Astrocyte of the cerebellum (primary cell): ENCODE results near the gene ATP12A.
A peak's percentile ranks its signal among the peaks of the same experiment; 100 is the strongest.
"Not testable (repeated sequence)": the region's sequence is repeated elsewhere in the genome, so short reads cannot be mapped to it uniquely, and the experiment has no call there.

Source experiments
- DNase-seq: peaks from one replicate; pipeline ENCODE4 v3.0.0-alpha.2; 2011; ENCODE audit warnings: low read depth
- H3K4me3 ChIP-seq: 2 replicates; pipeline ENCODE4 v1.5.1; 2011; ENCODE audit warnings: mild to moderate bottlenecking, low read depth, low read length, moderate library complexity
- in situ Hi-C: cut with HindIII; loops from 2 replicates; pipeline ENCODE4 v1.10.0; 2017; ENCODE audit warnings: low sequenced_read_pairs
- TF ChIP-seq, protein P1 (sequence below): IDR thresholded peaks from 2 replicates; pipeline ENCODE4 v1.5.1; 2012; ENCODE audit warnings: low read length, low read depth, moderate library complexity, mild to moderate bottlenecking; ENCODE audit errors: missing control alignments

Gene ATP12A

DNA sequence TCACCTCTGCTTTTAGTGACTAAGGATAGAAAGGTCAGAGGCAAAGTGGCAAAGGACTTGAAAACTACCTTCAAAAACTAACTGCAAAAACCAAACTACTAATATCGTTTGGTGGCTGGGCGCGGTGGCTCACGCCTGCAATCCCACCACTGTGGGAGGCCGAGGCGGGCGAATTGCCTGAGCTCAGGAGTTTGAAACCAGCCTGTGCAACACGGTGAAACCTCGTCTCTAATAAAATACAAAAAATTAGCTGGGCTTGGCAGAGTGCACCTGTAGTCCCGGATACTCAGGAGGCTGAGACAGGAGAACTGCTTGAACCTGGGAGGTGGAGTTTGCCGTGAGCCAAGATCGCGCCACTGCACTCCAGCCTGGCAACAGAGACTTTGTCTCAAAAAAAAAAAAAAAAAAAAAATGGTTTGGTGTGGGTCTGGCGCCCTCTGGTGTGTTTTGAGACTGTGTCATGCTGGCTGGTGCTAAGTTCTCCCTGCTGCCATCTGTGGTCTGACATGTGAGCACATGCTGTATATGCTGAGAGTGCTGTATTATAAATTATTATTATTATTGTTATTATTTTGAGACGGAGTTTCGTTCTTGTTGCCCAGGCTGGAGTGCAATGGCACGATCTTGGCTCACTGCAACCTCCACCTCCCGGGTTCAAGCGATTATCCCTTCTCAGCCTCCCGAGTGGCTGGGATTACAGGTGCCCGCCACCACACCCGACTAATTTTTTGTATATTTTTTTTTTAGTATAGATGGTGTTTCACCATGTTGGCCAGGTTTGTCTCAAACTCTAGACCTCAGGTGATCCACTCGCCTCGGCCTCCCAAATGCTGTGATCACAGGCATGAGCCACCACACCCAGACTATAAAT is 47.8 kb downstream of the ATP12A start:
- TF ChIP-seq, protein P1, sequence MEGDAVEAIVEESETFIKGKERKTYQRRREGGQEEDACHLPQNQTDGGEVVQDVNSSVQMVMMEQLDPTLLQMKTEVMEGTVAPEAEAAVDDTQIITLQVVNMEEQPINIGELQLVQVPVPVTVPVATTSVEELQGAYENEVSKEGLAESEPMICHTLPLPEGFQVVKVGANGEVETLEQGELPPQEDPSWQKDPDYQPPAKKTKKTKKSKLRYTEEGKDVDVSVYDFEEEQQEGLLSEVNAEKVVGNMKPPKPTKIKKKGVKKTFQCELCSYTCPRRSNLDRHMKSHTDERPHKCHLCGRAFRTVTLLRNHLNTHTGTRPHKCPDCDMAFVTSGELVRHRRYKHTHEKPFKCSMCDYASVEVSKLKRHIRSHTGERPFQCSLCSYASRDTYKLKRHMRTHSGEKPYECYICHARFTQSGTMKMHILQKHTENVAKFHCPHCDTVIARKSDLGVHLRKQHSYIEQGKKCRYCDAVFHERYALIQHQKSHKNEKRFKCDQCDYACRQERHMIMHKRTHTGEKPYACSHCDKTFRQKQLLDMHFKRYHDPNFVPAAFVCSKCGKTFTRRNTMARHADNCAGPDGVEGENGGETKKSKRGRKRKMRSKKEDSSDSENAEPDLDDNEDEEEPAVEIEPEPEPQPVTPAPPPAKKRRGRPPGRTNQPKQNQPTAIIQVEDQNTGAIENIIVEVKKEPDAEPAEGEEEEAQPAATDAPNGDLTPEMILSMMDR = peak; percentile 81
- peak; percentile 74 for DNase-seq
- in situ Hi-C loops = no loop called here
- H3K4me3 ChIP-seq = no peak overlapping the region

DNA sequence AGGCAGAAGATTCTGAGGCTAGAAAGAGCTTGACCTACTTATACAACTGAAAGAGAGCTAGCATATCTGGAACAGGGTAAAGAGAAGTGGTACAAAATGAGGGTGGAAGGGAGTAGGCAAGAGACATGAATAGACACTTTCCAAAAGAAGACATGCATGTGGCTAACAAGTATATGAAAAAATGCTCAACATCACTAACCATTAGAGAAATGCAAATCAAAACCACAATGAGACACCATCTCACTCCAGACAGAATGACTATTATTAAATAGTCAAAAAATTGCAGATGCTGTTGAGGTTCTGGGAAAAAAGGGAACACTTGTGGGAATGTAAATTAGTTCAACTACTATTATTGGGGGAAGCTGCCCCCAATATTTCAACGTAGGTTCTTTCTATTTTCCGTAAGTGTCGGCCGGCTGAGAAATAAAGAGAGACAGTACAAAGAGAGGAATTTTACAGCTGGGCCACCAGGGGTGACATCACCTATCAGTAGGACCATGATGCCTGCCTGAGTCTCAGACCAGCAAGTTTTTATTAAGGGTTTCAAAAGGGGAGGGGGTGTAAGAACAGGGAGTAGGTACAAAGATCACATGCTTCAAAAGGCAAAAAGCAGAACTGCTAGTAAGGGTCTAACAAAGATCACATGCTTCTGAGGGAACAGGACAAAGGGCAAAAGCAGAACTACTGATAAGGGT is 50.8 kb downstream of the ATP12A start:
- H3K4me3 ChIP-seq, in situ Hi-C loops, DNase-seq: not testable (repeated sequence)

DNA sequence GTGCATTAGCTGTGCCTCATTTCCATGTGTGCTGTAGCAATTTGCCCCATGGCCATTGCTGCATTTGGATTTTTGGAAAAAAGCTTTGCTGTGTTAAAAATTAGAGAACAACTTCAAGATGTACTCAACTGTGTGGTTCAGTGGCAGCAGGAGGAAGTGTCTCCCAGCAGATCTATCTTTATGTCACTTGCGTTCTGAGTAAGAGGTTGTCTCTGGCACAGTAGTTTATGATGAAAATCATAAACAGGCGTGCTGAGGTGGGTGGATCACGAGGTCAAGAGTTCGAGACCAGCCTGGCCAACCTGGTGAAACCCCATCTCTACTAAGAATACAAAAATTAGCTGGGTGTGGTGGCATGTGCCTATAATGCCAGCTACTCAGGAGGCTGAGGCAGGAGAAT is 54.7 kb downstream of the ATP12A start:
- no peak for DNase-seq
- TF ChIP-seq, protein P1 = no peak
- no peak overlapping the region for H3K4me3 ChIP-seq
- in situ Hi-C loops = no loop called here

DNA sequence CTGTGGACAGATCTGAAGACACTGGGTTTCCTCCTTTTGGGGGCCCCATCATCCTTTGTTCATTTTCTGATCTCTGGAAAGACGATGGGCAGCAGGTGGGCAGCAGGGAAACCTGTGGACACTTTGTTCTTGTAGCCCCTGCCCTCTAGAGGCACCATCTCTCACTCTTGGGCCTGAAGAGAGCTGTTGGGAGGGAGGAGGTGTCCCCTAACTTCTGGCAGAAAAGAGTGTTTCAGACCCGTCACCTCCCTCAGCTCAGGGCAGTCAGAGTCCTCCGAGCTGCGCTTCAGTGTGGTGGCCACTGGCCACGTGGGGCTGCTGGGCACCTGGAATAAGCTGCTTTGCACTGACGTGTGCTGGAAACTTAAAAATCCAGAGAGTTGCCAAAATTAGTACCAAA is 56.8 kb downstream of the ATP12A start:
- no peak overlapping the region for H3K4me3 ChIP-seq
- TF ChIP-seq, protein P1 = no peak
- DNase-seq = no peak
- in situ Hi-C loops = no loop called here

DNA sequence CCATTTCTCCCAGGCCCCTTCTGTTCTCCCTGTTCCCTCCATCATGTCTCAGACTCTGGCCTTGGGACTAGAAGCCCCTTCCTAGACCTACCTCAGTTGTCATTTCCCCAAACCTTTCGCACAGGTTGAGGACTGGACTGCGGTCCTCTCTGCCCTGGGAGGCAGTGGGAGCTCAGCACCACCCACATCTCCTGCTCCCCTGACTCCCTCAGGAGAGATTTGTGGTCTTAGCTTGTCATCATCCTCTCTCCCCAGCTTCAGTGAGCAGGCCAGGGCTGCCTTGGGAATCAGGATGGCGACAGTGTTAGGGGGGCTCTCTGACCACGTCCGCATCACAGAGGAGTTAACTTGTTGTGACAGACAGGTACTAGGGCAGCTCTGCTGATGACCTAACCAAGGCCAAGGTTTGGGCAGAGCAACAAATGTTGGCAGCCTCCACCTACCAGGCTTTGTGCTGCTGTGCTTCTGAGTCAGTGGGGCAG is 58.2 kb downstream of the ATP12A start:
- no peak overlapping the region for H3K4me3 ChIP-seq
- TF ChIP-seq, protein P1 = no peak
- in situ Hi-C loops = no loop called here
- no peak for DNase-seq

DNA sequence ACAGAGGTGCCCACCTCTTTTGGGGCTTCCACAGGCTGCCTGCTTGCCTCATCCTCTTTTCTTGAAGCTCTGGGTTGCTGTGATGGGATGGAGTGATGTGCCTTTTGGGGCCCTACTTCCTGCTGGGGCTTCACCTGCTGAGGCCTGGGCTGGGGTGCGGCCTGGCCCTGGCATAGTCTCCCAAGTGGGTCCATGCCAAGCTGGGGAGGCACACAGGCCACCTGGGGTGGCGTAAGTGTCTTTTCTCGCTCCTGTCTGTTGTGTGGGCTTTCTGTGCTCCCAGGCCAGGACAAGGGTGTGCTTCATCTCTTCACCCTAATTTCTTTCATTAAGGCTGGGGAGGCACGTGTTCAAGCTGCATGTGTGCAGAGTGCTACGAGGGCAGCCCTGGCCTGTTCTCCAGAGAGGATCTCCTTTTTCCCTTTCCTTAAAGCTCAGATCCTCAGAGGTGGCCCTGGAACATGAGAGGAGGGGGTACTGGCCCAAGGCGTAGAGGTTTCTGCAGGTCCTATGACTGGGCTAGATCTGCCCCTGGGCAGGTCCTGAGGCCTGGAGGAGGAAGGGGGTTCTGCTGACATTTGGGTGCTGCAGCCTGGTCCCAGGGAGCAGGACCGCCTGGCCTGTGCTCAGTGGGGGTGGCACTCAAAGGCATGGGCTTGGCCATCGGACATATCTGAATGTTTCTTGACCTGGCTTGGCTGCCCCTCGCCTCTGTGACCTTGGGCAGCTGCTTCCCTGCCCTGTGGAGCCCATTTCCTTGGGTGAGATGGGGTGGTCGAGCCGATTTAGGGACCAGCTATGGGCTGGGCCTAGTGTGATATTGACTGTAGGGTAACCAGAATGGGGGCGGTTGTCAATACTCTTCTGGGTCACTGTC is 60.0 kb downstream of the ATP12A start:
- DNase-seq = no peak
- no peak overlapping the region for H3K4me3 ChIP-seq
- in situ Hi-C loops = no loop called here
- TF ChIP-seq, protein P1 = no peak
